Heart left ventricle (tissue), 13 donors: Measurements from ENCODE around the gene DAAM1.

Experiments used
- POLR2A ChIP-seq, 2 donors: fragments of 450-650 bp; IDR thresholded peaks; one replicate each; pipeline ENCODE4 v1.6.1; 2017; ENCODE audit warnings: antibody characterized with exemption in 2 of 2, mild to moderate bottlenecking in 2 of 2, moderate library complexity in 2 of 2
- TF ChIP-seq, protein P1 (sequence below), 12 donors: fragments of 200-600 bp; sonication (generic) in 4 of 12; IDR thresholded peaks; one replicate each; pipeline versions ENCODE4 v1.5.0 to v1.8.0; 2018 to 2022; ENCODE audit warnings: antibody characterized with exemption in 12 of 12, mild to moderate bottlenecking in 5 of 12
- donor health status: ischemic (EF 13 %, LVEDD 7.1; RV severe dilation, severe dysfunction).
- donor health status: DM: no; HTN: yes; CAD: no.
- donor health status: DM: no; HTN: no; CAD: no.
- donor health status: ischemic (EF 25% LVEDD 6.9; RV normal size, moderate dysfunction).
- donor health status: ischemic (EF 25% LVEDD 5.7; RV mildly dilated, moderate dysfunction).
- donor health status: ischemic (EF 35%, LVEDD 5.7; RV mildly dilated, moderate dysfunction).
- donor health status: nonischemic (EF 11% LVEDD 7.7; RV severe dilation, severe dysfunction).
- donor health status: DM: yes; HTN: yes; CAD: no.
- donor health status: PGD.
- donor health status: ischemic (EF 29% LVEDD 5.4; RV normal size, mild dysfunction).
- donor health status: nonischemic (EF 23%, LVEDD 6.1; RV moderate dilation, normal function).

- no peak for TF ChIP-seq POLR2A (IDR thresholded peaks at IDR 0.05)
- TF ChIP-seq, protein P1, sequence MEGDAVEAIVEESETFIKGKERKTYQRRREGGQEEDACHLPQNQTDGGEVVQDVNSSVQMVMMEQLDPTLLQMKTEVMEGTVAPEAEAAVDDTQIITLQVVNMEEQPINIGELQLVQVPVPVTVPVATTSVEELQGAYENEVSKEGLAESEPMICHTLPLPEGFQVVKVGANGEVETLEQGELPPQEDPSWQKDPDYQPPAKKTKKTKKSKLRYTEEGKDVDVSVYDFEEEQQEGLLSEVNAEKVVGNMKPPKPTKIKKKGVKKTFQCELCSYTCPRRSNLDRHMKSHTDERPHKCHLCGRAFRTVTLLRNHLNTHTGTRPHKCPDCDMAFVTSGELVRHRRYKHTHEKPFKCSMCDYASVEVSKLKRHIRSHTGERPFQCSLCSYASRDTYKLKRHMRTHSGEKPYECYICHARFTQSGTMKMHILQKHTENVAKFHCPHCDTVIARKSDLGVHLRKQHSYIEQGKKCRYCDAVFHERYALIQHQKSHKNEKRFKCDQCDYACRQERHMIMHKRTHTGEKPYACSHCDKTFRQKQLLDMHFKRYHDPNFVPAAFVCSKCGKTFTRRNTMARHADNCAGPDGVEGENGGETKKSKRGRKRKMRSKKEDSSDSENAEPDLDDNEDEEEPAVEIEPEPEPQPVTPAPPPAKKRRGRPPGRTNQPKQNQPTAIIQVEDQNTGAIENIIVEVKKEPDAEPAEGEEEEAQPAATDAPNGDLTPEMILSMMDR (IDR thresholded peaks at IDR 0.05): no peak
These were observed 112.9 kb downstream of the DAAM1 start for GRCh38 chr14:59301354-59301753.
